Endothelial cell of umbilical vein (primary cell): ENCODE measurements around the gene SCGB1D1. TPM values are rescaled to one million over a fixed set of nuclear protein-coding genes. Genes with fewer than 3 reads are reported as not detected.

Source experiments
- polyA plus RNA-seq, 4 experiments: library from polyadenylated mRNA; depleted of rRNA in 3 of 4; stranded (reverse) in 3 of 4; unstranded in 1 of 4; fragments of >200 nt; gene quantifications; 2 replicates each; pipeline versions ENCODE4 v1.2.1 to v1.2.3, GENCODE V29; 2011 to 2012; ENCODE audit warnings: missing spikeins in 1 of 4
- total RNA-seq: library from RNA; stranded (reverse); gene quantifications from 2 replicates; pipeline ENCODE4 v1.2.3, GENCODE V29; 2021

The SCGB1D1 gene
- total and polyA plus RNA-seq, 2 donors (not counting 3 experiments of a cell fraction or from before 2014, with no cell fraction given), result not detected

Other genes starting within 250 kb of the SCGB1D1 start
- gene BEST1, start 239.9 kb upstream of the SCGB1D1 start, total RNA-seq, result 0.21 TPM in 1 of 2 replicates, not detected in the other
- 0.04 and 0.05 TPM in 2 replicates for gene BEST1, start 239.9 kb upstream of the SCGB1D1 start, polyA plus RNA-seq
- 2,371 and 2,501 TPM in 2 replicates for gene FTH1, start 222.6 kb upstream of the SCGB1D1 start, total RNA-seq
- gene FTH1, start 222.6 kb upstream of the SCGB1D1 start, polyA plus RNA-seq, result 1,123 and 1,177 TPM in 2 replicates
- gene INCENP, start 66.2 kb upstream of the SCGB1D1 start, total RNA-seq, result 73.6 and 86.8 TPM in 2 replicates
- 17.5 and 22.9 TPM in 2 replicates for gene INCENP, start 66.2 kb upstream of the SCGB1D1 start, polyA plus RNA-seq
- gene SCGB2A1, start 18.5 kb downstream of the SCGB1D1 start, total RNA-seq, result not detected in 2 replicates
- gene SCGB2A1, start 18.5 kb downstream of the SCGB1D1 start, polyA plus RNA-seq, result not detected in 2 replicates
- gene SCGB1D2, start 52.0 kb downstream of the SCGB1D1 start, total RNA-seq, result not detected in 2 replicates
- not detected in 2 replicates for gene SCGB1D2, start 52.0 kb downstream of the SCGB1D1 start, polyA plus RNA-seq
- not detected in 2 replicates for gene SCGB2A2, start 79.9 kb downstream of the SCGB1D1 start, total RNA-seq
- not detected in 2 replicates for gene SCGB2A2, start 79.9 kb downstream of the SCGB1D1 start, polyA plus RNA-seq
- not detected in 2 replicates for gene SCGB1D4, start 108.9 kb downstream of the SCGB1D1 start, total RNA-seq
- gene SCGB1D4, start 108.9 kb downstream of the SCGB1D1 start, polyA plus RNA-seq, result not detected in 2 replicates
- gene ASRGL1, start 147.2 kb downstream of the SCGB1D1 start, total RNA-seq, result 30.5 and 33.1 TPM in 2 replicates
- gene ASRGL1, start 147.2 kb downstream of the SCGB1D1 start, polyA plus RNA-seq, result 23.7 and 36.0 TPM in 2 replicates
- not detected in 2 replicates for gene SCGB1A1, start 228.8 kb downstream of the SCGB1D1 start, total RNA-seq
- gene SCGB1A1, start 228.8 kb downstream of the SCGB1D1 start, polyA plus RNA-seq, result not detected in 2 replicates